HG03469 (cell line): Measurements from ENCODE around the gene ZNF326.

Experiments used
- ATAC-seq: cut with Tn5 transposase; IDR thresholded peaks from one replicate; pipeline ENCODE4 v1.9.1; 2021; ENCODE audit warnings: mild to moderate bottlenecking, moderate library complexity, moderate number of reproducible peaks; ENCODE audit not compliant: unreplicated experiment

ZNF326 gene, protein sequence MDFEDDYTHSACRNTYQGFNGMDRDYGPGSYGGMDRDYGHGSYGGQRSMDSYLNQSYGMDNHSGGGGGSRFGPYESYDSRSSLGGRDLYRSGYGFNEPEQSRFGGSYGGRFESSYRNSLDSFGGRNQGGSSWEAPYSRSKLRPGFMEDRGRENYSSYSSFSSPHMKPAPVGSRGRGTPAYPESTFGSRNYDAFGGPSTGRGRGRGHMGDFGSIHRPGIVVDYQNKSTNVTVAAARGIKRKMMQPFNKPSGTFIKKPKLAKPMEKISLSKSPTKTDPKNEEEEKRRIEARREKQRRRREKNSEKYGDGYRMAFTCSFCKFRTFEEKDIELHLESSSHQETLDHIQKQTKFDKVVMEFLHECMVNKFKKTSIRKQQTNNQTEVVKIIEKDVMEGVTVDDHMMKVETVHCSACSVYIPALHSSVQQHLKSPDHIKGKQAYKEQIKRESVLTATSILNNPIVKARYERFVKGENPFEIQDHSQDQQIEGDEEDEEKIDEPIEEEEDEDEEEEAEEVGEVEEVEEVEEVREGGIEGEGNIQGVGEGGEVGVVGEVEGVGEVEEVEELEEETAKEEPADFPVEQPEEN

DNA sequence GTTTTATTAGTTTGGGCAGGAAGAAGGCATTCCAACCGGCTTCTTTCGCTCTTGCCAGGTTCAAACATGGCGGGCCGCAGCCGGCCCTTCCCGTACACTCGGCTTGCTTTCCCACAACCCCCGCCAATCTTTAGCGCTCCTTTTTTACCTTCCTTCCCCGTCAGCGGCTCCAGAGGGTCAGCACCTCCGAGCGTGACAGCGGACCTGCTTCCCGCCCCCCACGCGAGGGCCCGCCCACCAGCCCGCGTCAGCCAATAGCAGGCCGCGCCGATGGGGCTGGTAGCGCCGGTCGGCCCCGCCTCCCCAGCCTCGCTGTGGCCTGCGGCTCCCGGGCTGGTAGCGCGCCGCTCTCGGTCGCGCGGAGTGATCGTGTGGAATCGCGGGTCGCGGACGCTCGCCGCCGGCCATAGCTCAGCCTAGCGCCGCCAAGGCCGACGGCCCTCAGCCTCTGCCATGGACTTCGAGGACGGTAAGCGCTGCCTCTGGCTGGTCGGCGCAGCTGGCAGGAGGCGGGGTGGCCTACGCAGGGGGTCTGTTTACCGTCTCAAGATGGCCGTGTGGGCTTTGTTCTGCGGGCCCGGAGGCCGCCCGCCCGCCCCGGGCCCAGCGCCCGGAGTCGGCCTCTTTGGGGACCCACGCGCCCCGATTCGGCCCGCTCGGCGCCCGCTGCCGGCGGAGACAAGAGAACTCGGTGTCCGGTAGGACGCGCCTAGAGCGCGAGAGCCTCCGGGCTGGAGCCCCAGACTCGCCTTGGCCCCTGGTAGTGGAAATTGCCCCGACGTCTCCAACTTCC lies at the start of gene ZNF326:
TSS of gene ZNF326 (plus strand) at position 306 of the 793 bp plus-strand sequence. CDS start at position 454, 148 bp downstream.
- peak; percentile 87 for ATAC-seq

DNA sequence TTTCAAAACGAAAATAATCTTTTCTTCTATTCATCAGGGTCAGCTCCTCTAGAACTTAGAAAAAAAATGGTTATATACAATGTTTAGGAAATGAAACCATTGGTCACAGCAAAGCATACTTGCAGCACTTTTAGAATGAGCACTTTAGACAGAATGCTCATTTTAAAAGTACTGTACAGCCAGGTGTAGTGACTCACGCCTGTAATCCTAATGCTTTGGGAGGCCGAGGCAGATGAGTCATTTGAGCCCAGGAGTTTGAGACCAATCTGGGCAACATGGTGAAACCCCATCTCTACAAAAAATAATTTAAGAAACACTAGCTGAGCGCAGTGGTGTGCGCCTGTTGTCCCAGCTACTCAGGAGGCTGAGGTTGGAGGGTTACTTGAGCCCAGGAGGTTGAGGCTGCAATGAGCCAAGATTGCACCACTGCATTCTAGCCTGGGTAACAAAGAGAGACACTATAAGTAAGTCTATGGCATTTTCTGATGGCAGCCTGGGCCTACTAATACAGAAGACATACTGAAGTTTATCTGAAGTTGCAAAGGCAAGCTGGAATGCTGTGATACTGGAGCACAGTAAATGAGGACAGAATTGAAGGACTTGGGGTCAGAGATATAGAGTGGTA lies 48.9 kb upstream of the ZNF326 start:
- ATAC-seq = peak; percentile 92

DNA sequence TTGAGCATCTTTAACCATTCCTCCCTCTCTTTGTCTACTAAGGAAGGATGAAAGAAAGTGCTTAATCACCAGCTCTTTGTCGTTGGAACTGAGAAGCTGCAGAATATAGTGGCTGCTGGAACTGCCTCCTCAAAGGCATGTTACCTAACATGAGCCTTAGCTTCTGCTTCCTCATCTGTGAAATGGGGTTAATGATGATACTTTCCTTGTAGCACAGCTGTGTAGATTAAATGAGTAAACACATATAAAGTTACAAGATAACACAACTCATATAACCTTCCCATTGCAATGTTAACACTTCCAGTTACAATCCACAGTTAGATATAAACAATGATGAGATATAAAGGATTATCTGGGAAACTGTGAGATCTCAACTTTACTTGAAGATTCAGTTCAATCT lies 48.4 kb upstream of the ZNF326 start:
- ATAC-seq = no peak

DNA sequence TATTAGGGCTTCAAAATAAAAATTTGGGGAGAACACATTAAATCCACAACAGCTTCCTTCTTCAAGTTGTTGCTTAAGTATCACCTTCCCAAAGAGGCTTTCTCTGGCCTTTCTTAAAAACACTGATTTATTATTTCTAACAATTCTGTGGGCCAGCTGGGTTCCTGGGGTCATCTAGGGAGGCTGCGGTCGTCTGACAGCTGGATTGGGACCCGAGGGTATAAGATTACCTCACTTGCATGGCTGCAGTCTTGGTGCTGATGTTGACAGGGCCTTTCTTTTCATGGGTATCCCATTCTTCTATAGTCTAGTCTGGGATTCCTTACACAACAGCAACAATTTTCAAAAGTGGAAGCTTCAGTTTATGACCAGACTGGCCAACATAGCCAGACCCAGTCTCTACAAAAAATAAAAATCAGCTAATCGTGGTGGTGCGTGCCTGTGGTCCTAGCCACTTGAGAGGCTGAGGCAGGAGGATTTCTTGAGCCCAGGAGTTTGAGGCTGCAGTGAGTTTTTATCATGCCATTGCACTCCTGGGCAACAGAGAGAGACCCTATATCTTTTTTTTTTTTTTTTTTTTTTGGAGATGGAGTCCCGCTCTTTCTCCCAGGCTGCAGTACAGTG lies 46.1 kb upstream of the ZNF326 start:
- ATAC-seq = no peak

DNA sequence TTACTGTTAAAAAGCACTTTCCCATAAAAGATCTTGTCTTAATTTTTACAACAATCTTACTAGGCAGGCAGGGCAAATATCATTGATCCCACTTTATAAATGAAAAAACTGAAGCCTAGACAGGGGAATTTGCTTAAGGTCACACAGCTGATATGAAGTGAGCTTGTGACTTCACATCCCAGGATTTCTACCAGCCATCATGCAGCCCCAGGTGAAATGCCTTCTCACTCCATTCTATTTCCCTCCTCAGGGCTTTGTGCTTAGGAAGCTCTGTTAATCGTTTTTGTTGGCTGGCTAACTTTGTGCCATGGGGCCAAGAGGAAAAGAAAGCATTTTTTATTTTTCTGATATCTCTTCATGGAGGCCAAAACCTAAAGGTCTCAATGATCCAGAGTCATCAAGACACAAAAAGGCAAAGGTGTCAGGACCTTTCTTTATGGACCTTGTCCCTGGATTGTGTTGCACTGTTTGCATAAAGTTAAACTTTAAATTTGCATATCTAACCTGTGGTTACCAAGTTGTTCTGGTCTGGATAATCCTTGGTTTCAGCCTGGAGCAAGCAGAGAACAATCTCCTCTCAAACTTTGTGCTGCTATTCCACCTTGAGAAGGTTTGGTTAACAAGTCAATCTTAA lies 44.8 kb upstream of the ZNF326 start:
- ATAC-seq = no peak

DNA sequence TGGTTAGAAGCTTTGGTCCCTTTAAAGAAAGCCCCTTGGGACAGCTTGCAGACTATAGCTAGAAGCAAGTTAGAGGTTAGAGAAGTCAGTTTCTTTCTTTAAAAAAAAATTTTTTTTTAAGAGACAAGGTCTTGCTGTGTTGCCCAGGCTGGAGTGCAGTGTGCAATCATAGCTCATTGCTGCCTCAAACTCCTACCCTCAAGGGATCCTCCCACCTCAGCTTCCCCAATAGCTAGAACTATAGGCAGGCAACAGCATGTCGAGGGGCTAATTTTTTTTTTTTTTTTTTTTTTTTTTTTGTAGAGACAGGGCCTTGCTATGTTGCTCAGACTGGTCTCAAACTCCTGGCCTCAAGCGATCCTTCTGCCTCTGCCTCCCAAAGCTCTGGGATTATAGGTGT lies 44.2 kb upstream of the ZNF326 start:
- ATAC-seq = no peak

DNA sequence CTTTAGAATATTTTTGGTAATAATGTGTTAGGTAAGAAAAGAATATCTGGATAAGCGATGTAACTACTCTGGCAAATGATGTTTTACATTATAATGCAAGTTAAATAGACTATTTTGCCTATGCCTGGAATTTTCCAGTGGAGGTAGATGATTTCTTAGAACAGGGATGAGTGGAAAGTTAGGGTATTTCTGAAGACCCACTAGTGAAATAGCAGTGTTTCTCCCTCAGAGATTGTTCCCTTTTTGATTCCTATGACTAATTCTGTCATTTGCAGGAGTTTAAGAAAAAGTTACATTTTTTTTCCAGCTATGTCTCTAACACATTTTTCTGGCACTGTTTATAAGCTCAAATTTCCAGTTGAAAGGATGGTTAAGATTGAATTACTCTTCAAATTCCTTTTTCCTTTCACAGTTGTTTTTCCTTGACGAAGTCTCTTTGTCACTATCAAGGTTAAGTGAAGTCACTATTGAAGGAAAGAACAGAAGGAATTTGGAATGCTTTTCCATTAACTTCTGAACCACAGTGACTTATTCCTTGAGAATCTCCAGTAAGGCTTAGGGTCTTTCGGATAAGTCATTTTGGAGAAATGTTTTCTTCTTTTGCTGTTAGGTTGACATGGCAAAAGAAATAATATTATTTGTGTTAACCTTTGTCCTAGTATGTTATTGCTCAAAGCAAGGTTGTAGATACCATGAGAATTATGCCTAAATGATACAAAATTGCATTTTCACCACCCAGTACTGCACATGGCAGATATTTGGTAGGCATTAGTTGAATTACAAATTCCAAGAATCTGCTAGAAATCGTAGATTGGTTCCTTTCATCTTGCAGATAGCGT lies 42.9 kb upstream of the ZNF326 start:
- ATAC-seq = no peak

DNA sequence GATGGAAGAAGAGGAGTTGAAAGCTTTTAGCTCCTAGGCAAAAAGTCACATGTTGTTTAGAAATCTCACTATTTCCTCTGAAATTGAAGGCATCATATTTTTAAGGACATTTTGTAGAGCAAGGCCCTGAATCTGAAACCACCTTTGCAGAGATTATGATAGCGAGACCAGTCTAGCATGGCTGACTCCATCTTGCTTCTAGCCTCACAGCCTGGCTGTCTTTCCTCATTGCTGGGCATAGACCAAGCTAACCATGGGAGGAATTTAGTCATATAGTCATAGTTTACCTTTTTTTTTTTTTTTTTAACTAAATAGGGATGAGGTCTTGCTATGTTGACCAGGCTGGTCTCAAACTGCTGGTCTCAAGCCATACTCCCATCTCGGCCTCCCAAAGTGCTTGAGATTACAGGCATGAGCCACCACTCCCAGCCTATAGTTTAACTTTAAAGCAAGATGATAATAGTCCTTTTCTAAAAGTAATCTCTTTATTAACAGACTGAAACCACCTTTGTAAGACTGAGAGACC lies 42.2 kb upstream of the ZNF326 start:
- no peak for ATAC-seq

DNA sequence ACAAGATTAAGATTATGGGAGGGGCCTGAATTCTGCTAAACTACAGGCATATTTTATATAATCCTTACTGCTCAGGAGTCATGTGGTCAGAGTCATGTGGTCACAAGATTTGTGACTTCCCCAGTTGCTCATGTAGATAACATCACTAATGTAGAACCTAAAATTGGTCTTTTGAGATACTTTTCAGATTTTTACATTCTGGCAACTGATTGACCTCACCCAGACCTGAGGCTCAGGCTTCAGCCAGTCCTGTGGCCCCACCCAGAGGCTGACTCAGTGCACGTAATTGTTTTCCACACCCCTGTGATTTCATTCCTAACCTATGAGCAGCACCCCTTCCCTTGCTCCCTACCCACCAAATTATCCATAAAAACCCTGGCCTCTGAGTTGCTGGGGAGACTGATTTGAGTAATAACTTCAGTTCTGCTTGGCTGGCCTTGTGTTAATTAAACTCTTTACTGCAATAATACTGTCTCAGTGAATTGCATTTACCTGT lies 41.7 kb upstream of the ZNF326 start:
- no peak for ATAC-seq

DNA sequence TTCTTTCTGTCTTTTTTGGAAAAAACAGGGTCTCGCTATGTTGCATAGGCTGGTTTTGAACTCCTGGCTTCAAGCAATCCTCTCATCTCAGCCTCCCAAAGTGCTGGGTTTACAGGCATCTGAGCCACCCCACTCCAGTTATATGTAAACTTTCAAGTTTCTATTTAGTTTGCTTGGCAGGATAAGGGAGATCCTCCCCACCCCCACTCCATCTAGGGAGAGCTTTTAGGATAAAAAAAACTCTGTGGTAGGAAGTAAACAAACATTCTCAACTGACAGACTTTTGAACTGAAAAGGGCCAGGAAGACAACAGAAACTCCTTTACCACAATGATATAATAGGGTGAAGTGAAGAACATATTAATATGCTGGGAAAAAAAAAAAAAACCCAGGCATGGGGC lies 41.0 kb upstream of the ZNF326 start:
- no peak for ATAC-seq

DNA sequence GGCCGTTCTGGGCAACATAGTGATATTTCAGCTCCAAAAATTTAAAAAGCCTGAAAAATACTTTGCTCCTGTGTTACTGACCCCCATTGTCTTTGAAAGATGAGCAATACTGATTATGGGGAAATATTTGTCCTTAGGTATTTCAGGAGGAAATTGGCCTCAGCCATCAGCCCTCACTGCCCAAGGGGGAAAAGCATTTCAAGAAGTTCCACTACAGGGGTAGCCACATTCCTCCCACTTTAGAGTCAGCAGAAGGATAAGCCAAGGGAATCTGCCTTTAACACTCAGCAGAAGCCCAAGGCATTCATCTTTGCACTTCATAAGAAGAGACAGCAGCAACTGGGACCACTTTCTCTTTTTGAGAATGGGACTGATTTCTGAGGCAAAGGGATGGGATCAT lies 40.5 kb upstream of the ZNF326 start:
- no peak for ATAC-seq

DNA sequence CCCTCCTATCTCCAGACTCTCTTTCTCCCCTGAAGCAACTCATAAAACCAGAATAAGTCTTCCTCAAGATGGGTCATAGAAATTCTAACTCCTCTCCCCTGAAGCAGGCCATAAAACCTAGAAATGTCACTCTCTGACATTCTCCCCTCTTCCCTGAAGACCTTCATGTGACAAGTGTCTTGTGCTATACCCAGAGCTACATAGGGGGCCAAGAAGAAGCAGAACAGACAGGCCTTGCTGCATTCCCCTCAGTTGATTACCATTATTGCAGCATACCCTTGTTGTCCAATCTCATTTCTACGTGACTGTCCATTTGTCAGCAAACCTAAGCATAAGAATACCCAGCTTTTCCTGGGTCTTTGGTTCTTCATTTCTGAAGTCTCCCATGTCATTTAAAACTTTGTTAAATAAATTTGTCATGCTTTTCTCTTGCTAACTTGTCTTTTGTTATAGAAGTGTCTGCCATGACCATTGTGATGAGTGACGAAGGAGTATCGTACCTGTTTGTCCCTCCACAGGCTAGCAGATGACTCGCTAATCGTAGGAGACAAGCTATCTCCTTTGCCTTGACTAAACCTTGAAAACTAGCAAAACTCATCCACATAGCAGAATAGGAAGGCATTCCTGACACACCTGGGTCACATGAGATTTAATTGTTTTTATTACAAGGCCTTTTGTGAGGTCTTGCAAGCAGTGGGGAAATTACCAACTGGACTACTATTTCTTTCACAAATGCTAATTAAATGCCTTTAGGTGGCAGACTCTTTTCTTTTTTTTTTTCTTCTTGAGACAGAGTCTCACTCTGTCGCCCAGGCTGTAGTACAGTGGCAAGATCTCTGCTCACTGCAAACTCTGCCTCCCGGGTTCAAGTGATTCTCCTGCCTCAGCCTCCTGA lies 39.4 kb upstream of the ZNF326 start:
- ATAC-seq = no peak

DNA sequence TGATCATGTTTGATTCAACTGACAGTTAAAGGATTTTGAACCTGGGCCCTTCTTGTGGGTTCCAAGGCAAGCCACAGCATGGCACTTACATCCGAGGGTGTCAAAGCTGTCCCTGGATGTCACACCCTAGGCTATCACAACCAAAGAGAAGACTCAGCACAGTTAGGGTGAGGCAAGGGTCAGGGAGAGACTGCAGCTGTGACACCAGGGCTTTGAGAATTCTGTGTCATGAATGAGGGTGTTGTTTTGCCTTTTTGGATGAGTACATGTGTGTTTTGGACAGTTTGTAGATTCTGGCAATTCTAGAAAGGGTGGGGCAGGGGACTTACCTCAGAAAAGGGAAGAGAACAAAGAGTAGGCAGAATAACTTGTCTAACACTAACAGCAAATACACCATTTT lies 37.8 kb upstream of the ZNF326 start:
- no peak for ATAC-seq

DNA sequence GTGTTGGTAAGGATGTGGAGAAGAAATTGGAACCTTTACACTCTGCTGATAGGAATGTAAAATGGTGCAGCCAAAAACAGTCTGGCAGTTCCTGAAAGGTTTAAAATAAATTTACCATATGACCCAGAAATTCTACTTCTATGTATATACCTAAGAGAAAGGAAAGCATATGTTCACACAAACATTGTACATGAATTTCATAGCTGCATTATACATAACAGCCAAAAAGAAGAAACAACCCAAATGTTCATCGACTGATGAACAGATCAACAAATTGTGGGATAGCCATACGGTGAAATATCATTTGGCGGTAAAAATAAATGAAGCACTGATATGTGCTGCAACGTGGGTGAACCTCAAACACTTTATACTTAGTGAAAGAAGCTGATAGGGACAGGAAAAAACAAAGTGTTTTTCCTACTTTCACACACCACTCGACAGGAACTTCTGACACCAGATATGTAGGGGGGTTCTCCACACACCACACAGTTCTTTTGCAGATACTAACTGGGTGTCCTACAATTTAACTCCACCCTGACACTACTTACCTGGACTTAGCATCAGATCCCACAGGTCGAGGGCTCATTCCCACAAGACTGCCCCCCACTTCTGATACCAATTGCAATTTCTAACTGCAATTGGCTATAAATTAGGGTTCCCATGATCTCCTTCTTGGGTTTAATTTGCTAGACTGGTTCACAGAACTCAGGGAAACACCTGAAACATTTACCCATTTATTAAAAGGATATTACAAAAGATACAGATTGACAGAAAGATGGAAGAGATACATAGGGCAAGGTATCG lies 35.9 kb upstream of the ZNF326 start:
- ATAC-seq = no peak

DNA sequence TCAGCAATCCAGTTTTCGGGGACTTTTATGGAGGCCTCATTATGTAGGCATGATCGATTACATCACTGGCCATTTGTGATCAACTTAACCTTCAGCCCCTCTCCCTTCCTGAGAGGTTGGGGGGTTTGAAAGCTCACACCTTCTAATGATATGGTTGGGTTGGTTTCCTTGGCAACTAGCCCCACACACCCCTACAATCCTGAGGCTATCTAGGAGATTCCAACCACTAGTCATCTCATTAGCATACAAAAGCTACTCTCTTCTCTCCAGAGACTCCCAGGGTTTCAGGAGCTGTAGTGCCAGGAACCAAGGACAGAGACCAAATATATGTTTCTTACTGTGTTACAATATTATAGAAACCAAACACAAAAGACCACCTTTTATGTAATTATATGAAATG lies 35.2 kb upstream of the ZNF326 start:
- ATAC-seq = no peak

DNA sequence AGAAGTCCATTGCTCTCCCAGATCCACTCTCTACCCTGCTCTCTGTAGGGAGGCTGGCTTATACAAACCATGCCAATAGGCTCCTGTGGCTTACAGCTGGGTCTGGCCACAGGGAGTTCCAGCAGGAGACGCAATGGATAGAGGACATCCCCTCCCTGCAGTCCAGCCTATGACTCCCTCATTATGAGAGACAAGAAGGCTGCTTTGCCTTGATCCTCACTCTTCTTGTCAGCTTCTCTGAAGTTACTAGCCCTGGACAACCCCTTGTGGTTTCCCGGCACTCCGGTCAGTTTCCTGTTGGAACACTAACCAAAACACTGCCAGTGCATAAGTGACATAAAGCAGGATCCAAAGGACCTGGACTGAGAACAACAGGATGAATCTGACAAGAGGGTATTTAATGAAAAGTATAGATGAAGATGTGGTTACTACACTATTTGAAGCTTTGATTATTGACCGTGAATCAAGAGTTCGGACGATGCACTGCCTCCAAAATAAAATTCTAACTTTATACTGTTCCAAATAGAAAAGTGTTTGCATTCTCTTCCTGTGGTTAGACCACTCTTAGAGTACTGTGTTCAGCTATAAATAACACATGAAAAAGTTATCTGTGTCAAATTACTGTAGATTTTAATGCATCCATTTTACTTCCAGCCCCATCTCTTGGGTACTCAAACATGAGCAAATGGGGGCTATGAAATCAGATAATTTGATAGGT lies 32.7 kb upstream of the ZNF326 start:
- no peak for ATAC-seq

DNA sequence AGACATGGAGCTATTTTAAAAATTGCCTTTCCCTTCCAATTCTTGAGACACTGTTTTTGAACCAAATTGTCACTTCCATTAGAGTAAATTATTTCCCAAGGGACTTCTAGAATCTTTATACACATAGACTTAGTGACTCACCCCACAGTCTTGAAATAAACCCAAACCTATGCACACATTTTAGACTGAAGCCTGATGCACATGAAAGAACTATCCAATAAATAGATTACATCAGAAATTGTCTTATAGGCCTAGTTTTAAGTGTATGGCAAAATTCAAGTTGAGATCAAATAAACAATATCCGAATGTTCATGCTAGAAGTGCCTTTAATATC lies 32.2 kb upstream of the ZNF326 start:
- no peak for ATAC-seq
